NCI-H460 (cell line): ENCODE data around the gene OR1M1. TPM values are rescaled to one million over a fixed set of nuclear protein-coding genes. Genes with fewer than 3 reads are reported as not detected.
"Not testable (repeated sequence)": the region's sequence is repeated elsewhere in the genome, so short reads cannot be mapped to it uniquely, and the experiment has no call there.

ENCODE experiments used
- DNase-seq: peaks from one replicate; pipeline ENCODE4 v3.0.0-alpha.2; 2016; ENCODE audit warnings: low read depth; ENCODE audit errors: extremely low read depth
- polyA plus RNA-seq: library from polyadenylated mRNA; depleted of rRNA; stranded (reverse); fragments of >200 nt; gene quantifications from 2 replicates; pipeline ENCODE4 v1.2.3, GENCODE V29; 2014; cell fraction: nucleus; rRNA removed
- total RNA-seq: library from RNA; depleted of rRNA; stranded (reverse); fragments of >200 nt; shearing (Covaris generic); gene quantifications from 2 replicates; pipeline ENCODE4 v1.2.3, GENCODE V29; 2014; rRNA removed

OR1M1 gene, protein sequence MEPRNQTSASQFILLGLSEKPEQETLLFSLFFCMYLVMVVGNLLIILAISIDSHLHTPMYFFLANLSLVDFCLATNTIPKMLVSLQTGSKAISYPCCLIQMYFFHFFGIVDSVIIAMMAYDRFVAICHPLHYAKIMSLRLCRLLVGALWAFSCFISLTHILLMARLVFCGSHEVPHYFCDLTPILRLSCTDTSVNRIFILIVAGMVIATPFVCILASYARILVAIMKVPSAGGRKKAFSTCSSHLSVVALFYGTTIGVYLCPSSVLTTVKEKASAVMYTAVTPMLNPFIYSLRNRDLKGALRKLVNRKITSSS
- total RNA-seq = not detected in 2 replicates
- not detected in 2 replicates for polyA plus RNA-seq

- DNase-seq = no peak
Measured at GRCh38 chr19:9086761-9087160, at the start of gene OR1M1. Gene OR1M1, plus strand, starts transcription at chr19:9087061. Its CDS starts 6,184 bp downstream, at chr19:9093245.

GRCh38 chr19:9037400-9038062, 49.3 kb upstream of the OR1M1 start:
- no peak for DNase-seq

GRCh38 chr19:9039728-9040127, 47.1 kb upstream of the OR1M1 start:
- DNase-seq = no peak

DNA sequence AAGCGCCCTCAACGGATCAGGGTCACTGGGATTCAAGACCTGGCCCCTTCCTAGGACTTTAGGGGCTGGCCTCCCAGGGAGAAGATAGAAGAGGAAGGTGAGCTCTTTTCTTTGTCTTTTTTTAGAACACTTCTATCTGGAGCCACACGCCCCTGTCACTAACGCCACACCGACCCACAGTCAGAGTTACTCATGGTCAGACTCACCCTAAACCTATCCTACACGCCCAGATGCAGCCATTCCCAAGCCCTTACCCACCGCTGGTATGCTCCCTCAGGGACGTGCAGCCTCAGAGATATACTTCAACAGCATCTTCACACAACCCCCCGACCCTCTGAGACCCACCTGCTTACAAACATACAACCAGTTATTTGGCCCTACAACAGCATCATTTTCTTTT, 46.7 kb upstream of the OR1M1 start:
- DNase-seq = no peak

DNA sequence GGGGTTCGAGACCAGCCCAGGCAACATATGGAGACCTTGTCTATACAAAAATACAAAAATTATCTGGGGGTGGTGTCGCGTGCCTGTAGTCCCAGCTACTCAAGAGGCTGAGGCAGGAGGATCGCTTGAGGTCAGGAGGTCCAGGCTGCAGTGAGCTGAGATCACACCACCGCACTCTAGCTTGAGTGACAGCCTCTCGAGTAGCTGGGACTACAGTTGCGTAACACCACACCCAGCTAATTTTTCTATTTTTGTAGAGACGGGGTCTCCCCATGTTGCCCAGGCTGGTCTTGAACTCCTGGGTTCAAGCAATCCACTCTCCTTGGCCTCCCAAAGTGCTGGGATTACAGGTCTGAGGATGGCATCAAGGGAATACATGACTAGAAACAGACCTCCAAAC, 45.8 kb upstream of the OR1M1 start:
- DNase-seq = no peak

- DNase-seq = no peak
Measured at GRCh38 chr19:9043524-9043923, 43.3 kb upstream of the OR1M1 start.

GRCh38 chr19:9044449-9044848, 42.4 kb upstream of the OR1M1 start:
- DNase-seq = no peak

DNA sequence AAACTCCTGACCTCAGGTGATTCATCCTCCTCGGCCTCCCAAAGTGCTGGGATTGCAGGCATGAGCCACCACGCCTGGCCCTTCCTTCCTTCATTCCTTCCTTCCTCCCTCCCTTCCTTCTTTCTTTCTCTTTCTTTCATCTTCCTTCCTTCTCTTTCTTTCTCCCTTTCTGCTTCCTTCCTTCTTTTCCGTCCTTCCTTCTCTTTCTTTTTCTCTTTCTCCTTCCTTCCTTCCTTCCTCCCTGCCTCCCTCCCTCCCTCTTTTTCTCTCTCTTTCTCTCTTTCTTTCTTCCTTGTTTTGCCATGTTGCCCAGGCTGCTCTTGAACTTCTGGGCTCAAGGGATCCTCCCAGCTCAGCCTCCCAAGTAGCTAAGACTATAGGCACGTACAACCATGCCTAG, 40.2 kb upstream of the OR1M1 start:
- DNase-seq = no peak

DNA sequence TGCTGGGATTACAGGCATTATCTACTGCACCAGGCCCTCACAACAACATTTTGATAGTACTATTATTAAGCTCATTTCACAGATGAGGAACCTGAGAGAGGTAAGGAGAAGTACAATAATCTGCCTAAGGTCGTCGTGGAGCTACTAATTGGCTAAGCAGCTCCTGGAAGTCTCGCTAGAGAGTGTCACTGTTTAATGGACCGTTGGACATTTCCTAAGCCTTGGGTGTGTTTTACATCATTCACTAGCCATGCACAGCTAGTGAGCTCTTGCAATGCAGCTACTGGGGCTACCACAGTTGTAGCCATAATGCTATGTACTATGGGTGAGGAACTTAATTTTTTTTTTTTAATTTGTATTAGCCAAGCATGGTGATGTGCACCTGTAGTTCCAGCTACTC, 34.0 kb upstream of the OR1M1 start:
- no peak for DNase-seq

GRCh38 chr19:9053674-9054073, 33.2 kb upstream of the OR1M1 start:
- not testable (repeated sequence) for DNase-seq

DNA sequence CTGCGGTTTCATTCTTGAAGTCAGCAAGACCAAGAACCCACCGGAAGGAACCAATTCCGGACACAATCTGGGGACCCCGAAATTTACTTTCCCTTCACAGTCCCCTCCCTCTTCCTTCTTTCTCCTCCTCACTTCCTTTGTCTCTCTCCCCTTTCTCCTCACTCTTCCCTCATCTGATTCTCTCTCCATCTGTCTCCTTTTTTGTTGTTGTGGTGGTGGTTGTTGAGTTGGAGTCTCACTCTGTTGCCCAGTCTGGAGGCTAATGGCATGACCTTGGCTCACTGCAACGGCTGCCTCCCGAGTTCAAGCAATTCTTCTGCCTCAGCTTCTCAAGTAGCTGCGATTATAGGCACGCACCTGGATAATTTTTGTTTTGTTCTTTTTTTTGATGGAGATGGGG, 32.7 kb upstream of the OR1M1 start:
- no peak for DNase-seq

DNA sequence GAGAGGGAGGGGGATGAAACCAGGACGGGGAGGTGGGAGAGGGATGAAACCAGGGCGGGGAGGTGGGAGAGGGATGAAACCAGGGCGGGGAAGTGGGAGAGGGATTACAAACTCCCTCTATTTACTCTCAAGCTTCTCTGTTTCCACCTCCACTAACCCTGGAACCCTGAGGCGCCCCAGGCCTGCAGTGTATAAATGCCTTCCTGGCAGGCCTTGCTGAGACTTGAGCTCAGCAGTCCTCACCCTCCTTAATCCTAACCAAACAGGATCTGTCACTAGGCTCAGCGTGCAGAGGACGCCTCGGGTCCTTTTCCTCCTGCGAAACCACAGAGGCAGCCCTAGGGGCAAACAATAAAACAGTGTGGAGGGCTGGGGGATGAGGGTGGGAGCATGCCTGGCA, 32.1 kb upstream of the OR1M1 start:
- DNase-seq = no peak

DNA sequence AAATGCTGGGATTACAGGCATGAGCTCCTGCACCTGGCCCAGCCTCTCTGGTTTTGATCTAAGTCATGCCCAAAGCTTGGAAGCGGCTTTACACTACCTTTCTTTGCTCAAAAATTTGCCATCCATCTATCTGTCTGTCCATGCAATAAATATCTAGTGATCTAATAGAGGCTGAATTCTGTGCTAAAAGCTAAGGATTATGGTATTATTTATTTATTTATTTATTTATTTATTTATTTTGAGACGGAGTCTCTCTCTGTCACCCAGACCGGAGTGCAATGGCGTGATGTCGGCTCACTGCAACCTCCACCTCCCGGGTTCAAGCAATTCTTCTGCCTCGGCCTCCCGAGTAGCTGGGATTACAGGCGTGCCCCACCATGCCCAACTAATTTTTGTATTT, 30.7 kb upstream of the OR1M1 start:
- DNase-seq = not testable (repeated sequence)

DNA sequence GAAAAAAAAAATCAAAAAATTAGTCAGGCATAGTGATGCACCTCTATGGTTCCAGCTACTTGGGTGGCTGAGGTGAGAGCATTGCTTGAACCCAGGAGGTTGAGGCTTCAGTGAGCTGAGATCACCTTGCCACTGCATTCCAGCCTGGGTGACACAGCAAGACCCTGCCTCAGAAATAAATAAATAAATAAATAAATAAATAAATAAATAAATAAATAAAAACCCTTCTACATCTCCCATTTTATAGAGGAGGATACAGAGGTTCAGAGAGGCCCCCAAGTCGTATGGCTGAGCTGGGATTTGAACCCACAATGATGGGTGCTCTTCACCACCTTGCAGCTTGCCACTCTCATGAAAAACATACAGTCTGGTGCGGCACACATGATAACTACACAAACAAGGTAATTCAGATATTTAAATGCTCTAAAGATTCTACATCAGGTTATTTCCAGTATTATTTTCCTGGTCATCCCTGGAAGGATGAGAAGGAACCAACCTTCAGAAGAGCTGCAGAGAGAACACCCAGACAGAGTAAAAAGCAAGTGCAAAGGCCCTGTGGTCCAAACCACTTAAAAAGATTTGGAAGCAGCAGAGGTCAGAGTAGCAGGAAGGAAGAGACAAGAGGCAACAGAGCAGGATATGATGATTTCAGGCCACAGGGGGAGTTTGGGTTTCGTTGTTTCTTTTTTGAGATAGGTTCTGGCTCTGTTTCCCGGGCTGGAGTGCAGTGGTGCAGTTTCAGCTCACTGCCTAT, 29.2 kb upstream of the OR1M1 start:
- DNase-seq = no peak

DNA sequence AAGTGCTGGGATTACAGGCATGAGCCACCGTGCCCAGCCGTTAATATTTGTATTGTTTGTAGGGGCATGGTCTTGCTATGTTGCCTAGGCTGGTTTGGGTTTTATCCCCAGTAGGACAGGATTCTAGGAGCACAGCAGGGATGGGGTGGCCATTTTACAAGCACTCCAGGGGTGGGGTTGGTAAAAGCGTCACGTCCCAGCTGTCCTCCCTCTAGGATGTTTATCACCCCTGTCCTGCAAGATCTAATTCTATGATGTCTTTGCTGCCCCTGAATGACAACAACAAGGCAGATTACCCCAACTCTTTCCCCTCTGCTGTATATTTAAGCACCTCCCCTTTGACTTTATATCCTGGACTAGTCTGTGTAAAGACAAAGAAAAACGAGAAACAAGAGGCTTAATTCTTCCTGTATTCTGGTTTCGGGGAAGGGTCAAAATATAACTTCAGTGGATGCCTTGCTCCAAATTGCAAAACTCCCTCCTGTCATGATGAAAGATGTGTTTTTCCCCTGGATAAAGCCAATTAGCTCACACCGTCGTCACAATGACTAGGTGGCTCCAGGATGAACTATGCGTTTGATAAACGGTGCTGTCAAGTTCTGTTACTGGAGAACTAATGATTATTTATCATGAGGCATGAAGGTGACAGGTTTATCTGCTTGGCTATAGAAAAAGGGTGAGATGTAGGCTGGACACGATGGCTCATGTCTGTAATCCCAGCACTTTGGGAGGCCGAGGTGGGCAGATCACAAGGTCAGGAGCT, 27.8 kb upstream of the OR1M1 start:
- peak; percentile 9 for DNase-seq

DNA sequence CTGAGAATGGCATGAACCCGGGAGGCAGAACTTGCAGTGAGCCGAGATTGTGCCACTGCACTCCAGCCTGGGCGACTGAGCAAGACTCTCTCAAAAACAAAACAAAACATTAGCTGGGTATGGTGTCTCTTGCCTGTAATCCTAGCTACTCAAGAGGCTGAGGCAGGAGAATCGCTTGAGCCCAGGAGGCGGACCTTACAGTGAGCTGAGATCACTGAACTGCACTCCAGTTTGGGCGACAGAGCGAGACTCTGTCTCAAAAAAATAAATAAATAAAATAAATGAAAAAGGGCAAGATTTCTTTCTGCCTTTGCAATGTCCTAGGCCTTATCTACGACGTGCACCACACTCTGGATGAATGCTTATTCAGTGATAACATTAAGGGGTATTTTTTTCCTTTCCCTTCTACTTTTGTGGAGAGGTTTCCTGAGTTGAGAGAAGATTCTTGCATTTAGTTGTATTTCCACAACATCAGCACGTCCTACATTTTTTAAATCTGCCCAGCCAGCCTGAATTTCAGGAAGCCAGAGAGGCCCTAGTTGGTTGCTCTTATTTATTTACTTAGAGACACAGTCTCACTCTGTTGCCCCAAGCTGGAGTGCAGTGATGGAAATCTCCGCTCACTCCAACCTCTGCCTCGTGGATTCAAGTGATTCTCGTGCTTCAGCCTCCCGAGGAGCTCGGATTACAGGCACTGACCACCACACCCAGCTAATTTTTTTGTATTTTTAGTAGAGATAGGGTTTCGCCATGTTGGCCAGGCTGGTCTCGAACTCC, 26.1 kb upstream of the OR1M1 start:
- DNase-seq = no peak

DNA sequence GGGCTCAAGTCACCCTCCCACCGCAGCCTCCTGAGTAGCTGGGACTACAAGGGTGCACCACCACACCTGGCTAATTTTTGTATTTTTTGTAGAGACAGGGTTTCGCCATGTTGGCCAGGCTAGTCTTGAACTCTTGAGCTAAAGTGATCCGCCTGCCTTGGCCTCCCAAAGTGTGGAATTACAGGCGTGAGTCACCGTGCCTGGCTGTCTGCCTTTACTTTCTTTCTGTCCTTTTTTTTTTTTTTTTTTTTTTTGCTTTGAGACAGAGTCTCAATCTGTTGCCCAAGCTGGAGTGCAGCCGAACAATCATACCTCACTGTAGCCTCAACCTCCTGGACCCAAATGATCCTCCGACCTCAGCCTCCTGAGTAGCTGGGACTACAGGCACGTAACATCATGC, 25.0 kb upstream of the OR1M1 start:
- no peak for DNase-seq

GRCh38 chr19:9065457-9066014, 21.3 kb upstream of the OR1M1 start:
- DNase-seq = no peak

DNA sequence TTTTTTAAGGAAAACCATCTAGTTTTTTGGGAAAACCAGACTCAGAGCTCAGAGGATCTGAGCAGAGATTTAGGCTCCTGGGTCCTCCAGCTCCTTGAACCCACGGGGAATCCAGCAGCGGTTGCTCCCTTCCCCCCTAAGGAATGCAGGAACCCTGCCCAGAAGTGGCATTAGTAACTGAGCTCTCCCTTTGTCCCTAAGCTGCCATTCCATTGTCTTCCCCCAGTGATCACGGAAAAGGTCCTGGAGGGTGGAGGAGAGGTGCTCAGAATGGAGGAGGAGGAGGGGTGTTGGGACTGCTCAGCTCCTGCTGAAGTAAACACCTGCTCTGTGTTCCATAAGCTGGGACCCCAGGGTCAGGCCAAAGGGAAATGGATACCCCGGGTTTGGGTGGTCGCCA, 16.8 kb upstream of the OR1M1 start:
- no peak for DNase-seq

DNA sequence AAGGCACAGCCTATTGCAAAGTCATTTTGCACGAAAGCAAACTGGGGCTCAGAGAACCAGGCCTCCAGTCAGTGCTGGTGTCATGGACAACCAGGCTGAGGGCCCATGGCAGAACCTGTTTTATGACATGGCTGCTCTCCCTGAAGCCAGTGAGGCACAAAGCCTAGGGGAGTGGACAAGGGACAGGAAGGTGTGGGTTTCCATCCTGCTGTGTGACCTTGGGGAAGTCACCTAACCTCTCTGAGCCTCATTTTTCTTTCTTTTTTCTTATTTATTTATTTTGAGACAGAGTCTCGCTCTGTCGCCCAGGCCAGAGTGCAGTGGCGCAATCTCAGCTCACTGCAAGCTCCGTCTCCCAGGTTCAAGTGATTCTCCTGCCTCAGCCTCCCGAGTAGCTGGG, 15.1 kb upstream of the OR1M1 start:
- not testable (repeated sequence) for DNase-seq
